Measurements from ENCODE around the gene ADRM1.

Gene ADRM1

DNA sequence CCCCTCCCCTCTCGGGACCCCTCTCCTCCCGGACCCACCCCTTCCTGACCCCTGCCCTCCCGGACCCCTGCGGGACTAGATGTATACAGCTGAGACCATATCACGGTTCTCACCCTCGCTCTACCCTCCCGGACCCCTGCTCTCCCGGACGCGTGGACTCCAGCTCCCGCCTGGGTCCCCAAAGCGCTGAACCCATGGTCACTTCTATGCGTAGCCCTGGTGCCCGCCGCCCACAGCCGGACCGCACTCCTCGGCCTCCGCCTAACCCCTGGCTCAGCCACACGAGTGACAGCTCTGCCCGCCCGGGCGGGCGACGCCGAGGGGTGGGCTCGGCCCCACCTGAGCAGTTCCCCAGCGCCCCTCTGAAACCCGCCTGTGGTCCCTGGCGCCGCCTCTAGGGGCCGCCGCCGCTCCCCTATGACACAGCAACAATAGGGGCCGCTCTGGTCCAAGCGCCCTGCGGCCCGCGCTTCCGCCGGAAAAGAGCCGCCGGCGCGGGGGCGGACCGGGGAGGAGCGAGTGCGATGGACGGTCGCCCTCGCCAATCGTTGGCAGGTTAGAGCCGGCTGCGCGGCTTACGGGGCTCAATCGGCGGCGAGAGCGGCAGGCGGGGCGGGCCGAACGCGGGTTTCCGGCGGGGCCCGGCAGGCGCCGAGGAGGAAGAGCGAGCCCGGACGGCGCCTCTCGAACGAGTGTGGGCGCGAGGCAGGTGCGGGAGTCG, at the start of gene ADRM1:
Gene ADRM1, plus strand, starts transcription at position 657 of the 721 bp plus-strand sequence. CDS start 572 bp downstream, outside the sequence.
- peaks cover 4% of the 10 kb centered on the region for H3K27me3 Mint-ChIP-seq
- H3K9me3 Mint-ChIP-seq: no peaks in the 10 kb centered on the region
- CTCF ChIA-PET: interaction anchor here (1.0 to 1.1 kb wide), 2 partner anchors 80 to 489 kb away, joined by 4 to 5 read pairs; no protein-coding TSS in a partner anchor
- H3K4me1 Mint-ChIP-seq: peaks cover 31% of the 10 kb centered on the region
- H3K36me3 Mint-ChIP-seq: peaks cover 16% of the 10 kb centered on the region
- peak; percentile 95 for DNase-seq
- peak within 1 kb of the TSS; percentile 99 for H3K27ac Mint-ChIP-seq
- peak within 1 kb of the TSS; percentile 94 for H3K4me3 Mint-ChIP-seq

GRCh38 chr20:62253398-62253797, 49.4 kb upstream of the ADRM1 start:
- Mint-ChIP-seq H3K27me3 (no peaks in the 10 kb centered on the region), H3K27ac (no peak overlapping the region)
- DNase-seq: no peak

DNA sequence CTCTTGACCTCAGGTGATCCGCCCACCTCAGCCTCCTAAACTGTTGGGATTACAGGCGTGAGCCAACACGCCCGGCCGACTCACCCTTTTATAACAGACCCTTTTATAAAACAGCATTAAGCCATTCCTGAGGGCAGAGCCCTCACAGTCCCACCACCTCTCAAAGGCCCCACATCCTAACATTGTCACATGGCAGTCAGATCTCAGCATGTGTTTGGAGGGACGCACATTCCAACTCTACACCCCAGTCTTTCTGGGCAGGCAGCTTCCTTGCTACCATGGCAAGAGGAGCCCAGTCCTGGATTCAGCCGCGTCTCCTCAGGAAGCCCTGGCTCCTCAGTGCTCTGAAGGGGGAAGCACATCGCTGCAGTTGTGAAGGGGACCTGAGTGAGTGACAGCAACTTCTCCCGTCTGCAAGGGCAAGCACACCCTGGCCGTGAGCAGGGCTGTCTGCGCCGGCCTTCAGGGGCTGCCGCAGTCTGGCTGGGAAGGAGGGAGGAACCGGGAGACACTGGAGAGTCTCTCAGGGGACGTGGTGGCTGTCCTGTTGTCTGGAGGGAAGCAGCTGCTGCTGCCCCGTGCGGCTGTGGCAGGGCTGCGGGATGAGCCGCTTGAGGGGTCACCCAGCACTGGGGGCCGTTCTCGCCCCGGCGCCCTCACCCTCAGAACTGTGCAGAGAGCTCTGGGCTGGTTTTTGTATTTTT, 48.6 kb upstream of the ADRM1 start:
- H3K27ac Mint-ChIP-seq: no peak overlapping the region
- no peaks in the 10 kb centered on the region for H3K4me1 Mint-ChIP-seq
- H3K36me3 Mint-ChIP-seq: peaks cover 5% of the 10 kb centered on the region
- H3K9me3 Mint-ChIP-seq: no peaks in the 10 kb centered on the region
- no peak for DNase-seq
- H3K4me3 Mint-ChIP-seq: no peak overlapping the region
- no peaks in the 10 kb centered on the region for H3K27me3 Mint-ChIP-seq
- CTCF ChIA-PET: no interaction called here

More at GRCh38 chr20:62253398-62253797, 49.4 kb upstream of the ADRM1 start:
- H3K36me3 Mint-ChIP-seq: peaks cover 4% of the 10 kb centered on the region
- CTCF ChIA-PET: no interaction called here
- H3K4me3 Mint-ChIP-seq: no peak overlapping the region
- no peaks in the 10 kb centered on the region for H3K4me1 Mint-ChIP-seq
- H3K9me3 Mint-ChIP-seq: no peaks in the 10 kb centered on the region

GRCh38 chr20:62255976-62256375, 46.8 kb upstream of the ADRM1 start:
- Mint-ChIP-seq H3K36me3 (peaks cover 5% of the 10 kb centered on the region), H3K27me3 (no peaks in the 10 kb centered on the region), H3K4me1 (no peaks in the 10 kb centered on the region), H3K4me3 (no peak overlapping the region), H3K27ac (no peak overlapping the region), H3K9me3 (no peaks in the 10 kb centered on the region)
- CTCF ChIA-PET: no interaction called here
- DNase-seq: no peak

GRCh38 chr20:62258499-62259293, 44.1 kb upstream of the ADRM1 start:
- no peak overlapping the region for H3K27ac Mint-ChIP-seq
- no peaks in the 10 kb centered on the region for H3K27me3 Mint-ChIP-seq
- no peaks in the 10 kb centered on the region for H3K9me3 Mint-ChIP-seq
- DNase-seq: no peak
- H3K4me3 Mint-ChIP-seq: no peak overlapping the region
- CTCF ChIA-PET: no interaction called here
- H3K36me3 Mint-ChIP-seq: peaks cover 7% of the 10 kb centered on the region
- no peaks in the 10 kb centered on the region for H3K4me1 Mint-ChIP-seq

DNA sequence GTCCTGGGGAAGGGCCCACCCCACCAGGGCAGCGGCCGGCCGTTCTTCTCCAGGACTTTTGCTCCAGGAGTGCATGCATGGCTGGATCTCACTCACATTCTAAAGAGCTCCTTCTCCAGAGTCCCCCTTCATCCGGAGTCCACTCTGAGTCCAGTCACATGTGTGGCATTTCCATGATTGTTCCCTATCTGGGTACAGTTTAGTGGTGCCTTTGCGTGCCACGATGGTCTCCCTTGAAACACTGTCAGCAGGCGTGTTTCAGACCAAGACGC, 43.6 kb upstream of the ADRM1 start:
- no peaks in the 10 kb centered on the region for H3K4me1 Mint-ChIP-seq
- CTCF ChIA-PET: no interaction called here
- no peak overlapping the region for H3K27ac Mint-ChIP-seq
- H3K4me3 Mint-ChIP-seq: no peak overlapping the region
- H3K9me3 Mint-ChIP-seq: no peaks in the 10 kb centered on the region
- no peaks in the 10 kb centered on the region for H3K27me3 Mint-ChIP-seq
- DNase-seq: no peak
- peaks cover 7% of the 10 kb centered on the region for H3K36me3 Mint-ChIP-seq

- Mint-ChIP-seq H3K27ac (no peak overlapping the region), H3K4me1 (no peaks in the 10 kb centered on the region), H3K4me3 (no peak overlapping the region), H3K27me3 (no peaks in the 10 kb centered on the region), H3K9me3 (no peaks in the 10 kb centered on the region), H3K36me3 (peaks cover 15% of the 10 kb centered on the region)
- CTCF ChIA-PET: no interaction called here
- no peak for DNase-seq
These were observed 40.7 kb upstream of the ADRM1 start for GRCh38 chr20:62262064-62262463.

- Mint-ChIP-seq H3K4me1 (no peaks in the 10 kb centered on the region), H3K9me3 (no peaks in the 10 kb centered on the region), H3K36me3 (peaks cover 15% of the 10 kb centered on the region), H3K27ac (no peak overlapping the region), H3K27me3 (no peaks in the 10 kb centered on the region), H3K4me3 (no peak overlapping the region)
- DNase-seq: no peak
- CTCF ChIA-PET: no interaction called here
These were observed 39.4 kb upstream of the ADRM1 start for GRCh38 chr20:62263396-62263795.

DNA sequence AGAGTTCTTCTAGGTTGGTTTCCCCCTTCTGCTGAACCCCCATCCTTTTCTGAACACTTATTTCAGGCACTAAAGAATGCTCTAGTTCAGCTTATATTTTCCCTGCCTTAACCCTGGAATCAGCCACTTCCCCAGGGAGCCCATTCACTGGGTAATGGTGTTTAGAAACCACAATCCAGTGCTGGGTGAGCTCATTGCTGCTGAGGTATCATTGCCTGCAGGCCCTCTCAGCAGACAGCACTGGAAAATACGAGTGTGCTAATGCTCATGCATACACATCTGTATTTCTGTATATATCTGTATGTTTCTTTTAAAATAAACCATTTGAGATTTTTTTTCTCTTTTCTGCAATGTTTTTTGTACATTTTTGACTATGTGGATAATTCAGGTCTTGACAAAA, 37.4 kb upstream of the ADRM1 start:
- Mint-ChIP-seq H3K9me3 (no peaks in the 10 kb centered on the region), H3K4me1 (no peaks in the 10 kb centered on the region), H3K36me3 (peaks cover 14% of the 10 kb centered on the region), H3K27me3 (no peaks in the 10 kb centered on the region), H3K27ac (no peak overlapping the region), H3K4me3 (no peak overlapping the region)
- CTCF ChIA-PET: no interaction called here
- DNase-seq: no peak

DNA sequence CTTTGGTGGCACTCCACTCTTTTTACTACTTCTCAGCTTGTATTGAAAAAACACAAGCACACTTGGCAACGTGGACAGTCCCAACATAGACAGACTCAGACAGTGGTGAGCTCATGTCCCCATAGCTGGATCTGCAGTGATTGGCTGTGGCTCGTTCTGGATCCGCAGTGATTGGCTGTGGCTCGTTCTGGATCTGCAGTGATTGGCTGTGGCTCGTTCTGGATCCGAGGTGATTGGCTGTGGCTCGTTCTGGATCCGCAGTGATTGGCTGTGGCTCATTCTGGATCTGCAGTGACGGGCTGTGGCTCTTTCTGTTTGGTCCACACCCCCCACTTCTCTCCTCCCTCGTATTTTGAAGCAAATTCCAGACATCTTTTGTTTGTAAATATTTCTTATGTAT, 36.5 kb upstream of the ADRM1 start:
- Mint-ChIP-seq H3K9me3 (no peaks in the 10 kb centered on the region), H3K27me3 (no peaks in the 10 kb centered on the region), H3K27ac (no peak overlapping the region), H3K4me1 (no peaks in the 10 kb centered on the region), H3K4me3 (no peak overlapping the region), H3K36me3 (peaks cover 14% of the 10 kb centered on the region)
- CTCF ChIA-PET: no interaction called here
- no peak for DNase-seq

DNA sequence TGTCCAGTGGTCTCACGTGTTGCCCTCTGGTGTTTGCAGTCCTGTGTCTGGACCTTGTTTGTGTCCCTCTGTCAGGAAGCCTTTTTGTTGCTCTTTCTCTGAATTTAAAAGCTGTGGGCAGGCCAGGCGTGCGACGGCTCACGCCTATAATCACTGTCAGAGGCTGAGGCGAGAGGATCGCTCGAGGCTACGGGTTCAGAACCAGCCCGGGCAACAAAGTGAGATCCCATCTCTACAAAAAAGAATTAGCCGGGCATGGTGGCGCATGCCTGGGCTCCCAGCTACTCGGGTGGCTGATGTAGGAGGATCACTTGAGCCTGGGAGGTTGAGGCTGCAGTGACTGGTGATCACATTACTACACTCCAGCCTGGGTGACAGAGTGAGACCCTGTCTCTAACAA, 35.9 kb upstream of the ADRM1 start:
- no peak for DNase-seq
- Mint-ChIP-seq H3K9me3 (no peaks in the 10 kb centered on the region), H3K4me3 (no peak overlapping the region), H3K27ac (no peak overlapping the region), H3K4me1 (no peaks in the 10 kb centered on the region), H3K27me3 (no peaks in the 10 kb centered on the region), H3K36me3 (peaks cover 16% of the 10 kb centered on the region)
- CTCF ChIA-PET: no interaction called here

DNA sequence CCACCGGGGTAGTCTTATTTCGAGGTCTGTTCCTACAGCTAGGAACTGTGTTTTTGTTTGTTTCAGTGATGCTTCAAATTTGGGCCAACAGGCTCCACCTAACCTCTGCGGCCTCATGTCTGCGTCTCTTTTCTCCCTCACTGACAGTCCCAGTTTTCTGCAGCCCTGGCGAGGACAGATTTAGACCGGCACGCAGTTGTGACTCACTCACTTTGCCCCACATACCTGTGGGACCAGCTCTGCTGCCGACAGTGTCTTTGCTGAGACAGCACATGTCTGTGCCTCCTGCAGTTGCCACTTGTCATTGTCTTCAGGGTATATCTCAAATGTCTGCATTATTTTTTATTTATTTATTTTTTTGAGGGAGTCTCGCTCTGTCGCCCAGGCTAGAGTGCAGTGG, 35.3 kb upstream of the ADRM1 start:
- H3K27ac Mint-ChIP-seq: no peak overlapping the region
- H3K4me1 Mint-ChIP-seq: no peaks in the 10 kb centered on the region
- H3K9me3 Mint-ChIP-seq: no peaks in the 10 kb centered on the region
- no peaks in the 10 kb centered on the region for H3K27me3 Mint-ChIP-seq
- CTCF ChIA-PET: no interaction called here
- H3K4me3 Mint-ChIP-seq: no peak overlapping the region
- peaks cover 15% of the 10 kb centered on the region for H3K36me3 Mint-ChIP-seq
- no peak for DNase-seq

DNA sequence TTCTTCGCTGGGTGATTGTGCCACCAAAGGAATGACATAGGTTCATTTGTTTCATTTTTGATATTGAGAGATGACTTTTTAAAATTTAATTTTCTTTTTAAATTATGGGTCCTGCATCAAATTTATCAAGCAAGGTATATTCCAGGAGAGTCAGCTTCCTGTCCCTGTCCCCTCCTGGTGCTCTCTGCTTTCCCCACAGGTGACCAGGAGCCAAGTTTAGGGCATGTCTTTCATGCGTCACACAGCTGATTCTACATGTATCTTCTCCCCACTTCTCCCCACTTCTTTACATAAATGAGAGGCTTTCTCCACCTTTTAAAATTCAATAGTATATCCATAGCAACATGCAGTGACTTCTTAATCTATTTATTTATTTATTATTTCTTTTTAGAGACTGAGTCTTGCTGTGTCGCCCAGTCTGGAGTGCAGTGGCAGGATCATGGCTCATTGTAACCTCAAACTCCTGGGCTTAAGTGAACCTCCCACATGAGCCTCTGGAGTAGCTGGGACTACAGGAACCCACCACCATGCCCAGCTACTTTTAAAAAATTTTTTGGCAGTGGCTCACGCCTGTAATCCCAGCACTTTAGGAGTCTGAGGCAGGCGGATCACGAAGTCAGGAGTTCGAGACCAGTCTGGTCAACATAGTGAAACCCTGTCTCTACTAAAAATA, 34.4 kb upstream of the ADRM1 start:
- Mint-ChIP-seq H3K4me1 (no peaks in the 10 kb centered on the region), H3K9me3 (no peaks in the 10 kb centered on the region), H3K27me3 (no peaks in the 10 kb centered on the region), H3K4me3 (no peak overlapping the region), H3K36me3 (peaks cover 18% of the 10 kb centered on the region), H3K27ac (no peak overlapping the region)
- no peak for DNase-seq
- CTCF ChIA-PET: no interaction called here

- CTCF ChIA-PET: no interaction called here
- DNase-seq: no peak
- Mint-ChIP-seq H3K4me3 (no peak overlapping the region), H3K9me3 (no peaks in the 10 kb centered on the region), H3K4me1 (no peaks in the 10 kb centered on the region), H3K27me3 (no peaks in the 10 kb centered on the region), H3K27ac (no peak overlapping the region), H3K36me3 (peaks cover 18% of the 10 kb centered on the region)
These were observed 33.4 kb upstream of the ADRM1 start for GRCh38 chr20:62269378-62269777.

Measured in activated naive CD4-positive, alpha-beta T cell treated with anti-CD3 and anti-CD28 coated beads, Interleukin-2, amount 10 ng/mL, durations not matched to agents 7 days and 5 days (primary cell).